CD14-positive monocyte (primary cell): ENCODE results near the gene CAND1. TPM values are rescaled to one million over a fixed set of nuclear protein-coding genes. Genes with fewer than 3 reads are reported as not detected.

ENCODE experiments used
- DNase-seq, 3 donors: peaks; one replicate each; pipeline ENCODE4 v3.0.0-alpha.2; 2011 to 2022
- H2AFZ ChIP-seq: 2 replicates; pipeline ENCODE4 v1.6.0; 2012; ENCODE audit warnings: mild to moderate bottlenecking, low read depth, low read length, inconsistent platforms; ENCODE audit not compliant: insufficient read depth, poor library complexity, severe bottlenecking
- H3K27ac ChIP-seq, 2 donors: 1 replicate in 1 of 2; 2 replicates in 1 of 2; pipeline ENCODE4 v1.5.1; 2012 to 2013; ENCODE audit warnings: low read length in 2 of 2, control low read depth in 1 of 2, inconsistent platforms in 1 of 2, low read depth in 1 of 2, mild to moderate bottlenecking in 1 of 2
- H3K27me3 ChIP-seq, 2 donors: one replicate each; pipeline versions ENCODE4 v1.6.0 to v1.6.1; 2011 to 2013; ENCODE audit warnings: low read length in 2 of 2; ENCODE audit not compliant: control insufficient read depth in 2 of 2, insufficient read depth in 2 of 2
- H3K36me3 ChIP-seq, 2 donors: replicated peaks in 1 of 2; 1 replicate in 1 of 2; 2 replicates in 1 of 2; pipeline versions ENCODE4 v1.5.1 to v1.6.1; 2012 to 2013; ENCODE audit warnings: low read length in 2 of 2, control low read depth in 1 of 2, inconsistent platforms in 1 of 2, mild to moderate bottlenecking in 1 of 2; ENCODE audit not compliant: insufficient read depth in 2 of 2, control insufficient read depth in 1 of 2
- H3K4me1 ChIP-seq, 2 donors: 1 replicate in 1 of 2; 2 replicates in 1 of 2; pipeline versions ENCODE4 v1.5.1 to v1.6.1; 2012 to 2013; ENCODE audit warnings: low read length in 2 of 2, control low read depth in 1 of 2, inconsistent platforms in 1 of 2, mild to moderate bottlenecking in 1 of 2, moderate library complexity in 1 of 2; ENCODE audit not compliant: insufficient read depth in 2 of 2, control insufficient read depth in 1 of 2
- H3K4me2 ChIP-seq: replicated peaks from 2 replicates; pipeline ENCODE3; 2012; ENCODE audit warnings: low read length, moderate library complexity, mild to moderate bottlenecking; ENCODE audit not compliant: poor library complexity, severe bottlenecking; ENCODE audit errors: extremely low read depth
- H3K4me3 ChIP-seq, 3 experiments: fragments of 200-600 bp in 1 of 3; sonication (generic) in 1 of 3; replicated peaks in 1 of 3; 1 replicate in 2 of 3; 2 replicates in 1 of 3; pipeline ENCODE4 v1.5.1; 2011 to 2013; ENCODE audit warnings: low read length in 3 of 3, mild to moderate bottlenecking in 3 of 3, control low read depth in 2 of 3, low read depth in 2 of 3, inconsistent platforms in 1 of 3, moderate library complexity in 1 of 3
- H3K79me2 ChIP-seq: 2 replicates; pipeline ENCODE4 v1.6.0; 2012; ENCODE audit warnings: mild to moderate bottlenecking, control low read depth, inconsistent platforms, low read length, moderate library complexity; ENCODE audit not compliant: insufficient read depth
- H3K9ac ChIP-seq: 2 replicates; pipeline ENCODE4 v1.6.0; 2017; ENCODE audit warnings: low read length, mild to moderate bottlenecking; ENCODE audit not compliant: insufficient read depth, poor library complexity, severe bottlenecking
- H3K9me3 ChIP-seq, 2 donors: replicated peaks in 1 of 2; 1 replicate in 1 of 2; 2 replicates in 1 of 2; pipeline versions ENCODE4 v1.5.1 to v1.6.1; 2012 to 2013; ENCODE audit warnings: low read length in 2 of 2, control low read depth in 1 of 2; ENCODE audit not compliant: control insufficient read depth in 1 of 2, insufficient read depth in 1 of 2
- H4K20me1 ChIP-seq: 2 replicates; pipeline ENCODE4 v1.6.0; 2012; ENCODE audit warnings: mild to moderate bottlenecking, low read length, control low read depth, moderate library complexity; ENCODE audit not compliant: insufficient read depth
- H3K27ac Mint-ChIP-seq, 7 donors: one replicate each; pipeline ENCODE4 v1.8.0; 2020; ENCODE audit warnings: mild to moderate bottlenecking in 7 of 7, mixed read lengths in 7 of 7, moderate library complexity in 6 of 7, inconsistent platforms in 2 of 7
- H3K27me3 Mint-ChIP-seq, 3 donors: one replicate each; pipeline ENCODE4 v1.8.0; 2021 to 2022; ENCODE audit warnings: low read depth in 3 of 3, mild to moderate bottlenecking in 3 of 3, mixed read lengths in 3 of 3, moderate library complexity in 3 of 3, inconsistent platforms in 1 of 3
- H3K36me3 Mint-ChIP-seq, 2 donors: one replicate each; pipeline ENCODE4 v1.8.0; 2020; ENCODE audit warnings: mixed read lengths in 2 of 2, inconsistent platforms in 1 of 2, mild to moderate bottlenecking in 1 of 2
- H3K4me1 Mint-ChIP-seq: one replicate; pipeline ENCODE4 v1.8.0; 2020; ENCODE audit warnings: mild to moderate bottlenecking, mixed read lengths
- H3K4me3 Mint-ChIP-seq, 2 donors: one replicate each; pipeline ENCODE4 v1.8.0; 2020; ENCODE audit warnings: mild to moderate bottlenecking in 2 of 2, mixed read lengths in 2 of 2, moderate library complexity in 1 of 2
- H3K9me3 Mint-ChIP-seq, 7 donors: one replicate each; pipeline ENCODE4 v1.8.0; 2020 to 2022; ENCODE audit warnings: mixed read lengths in 7 of 7, mild to moderate bottlenecking in 6 of 7, moderate library complexity in 6 of 7, inconsistent platforms in 2 of 7
- CTCF ChIP-seq: fragments of 200-600 bp; IDR thresholded peaks from one replicate; pipeline ENCODE4 v1.8.0; 2022; ENCODE audit warnings: antibody characterized with exemption, mild to moderate bottlenecking
- WGBS: methylation state at CpG from one replicate; pipeline ENCODE4 v1.1.5; 2013; ENCODE audit warnings: missing lambda C conversion rate; ENCODE audit not compliant: insufficient coverage; 5-methylcytosine and 5-hydroxymethylcytosine counted together
- intact Hi-C, 2 donors: fragments of 100-400 bp; cut with micrococcal nuclease; formaldehyde crosslinking; loops; one replicate each; pipeline versions ENCODE4 v1.15.0 to v1.15.1; 2023
- polyA plus RNA-seq, 3 donors: library from polyadenylated mRNA; depleted of rRNA in 1 of 3; unstranded in 2 of 3; stranded (reverse) in 1 of 3; fragments of 300-500 nt in 2 of 3; fragments of >200 nt in 1 of 3; fragmentation: Illumina TruSeq in 2 of 3; gene quantifications; 1 replicate in 2 of 3; 2 replicates in 1 of 3; pipeline ENCODE4 v1.2.3, GENCODE V29; 2012 to 2021

The CAND1 gene
- polyA plus RNA-seq, 3 donors, result 12.3 to 29.4 (median 20.9) TPM

GRCh38 chr12:67237231-67237630 lies 31.9 kb upstream of the CAND1 start:
- H2AFZ ChIP-seq, result no peak overlapping the region
- no peaks in the 10 kb centered on the region for H3K36me3 ChIP-seq
- intact Hi-C loops, result no loop called here
- WGBS, result 80% methylated on average over 1 of the region's 4 CpGs
- Mint-ChIP-seq H3K4me1 (no peaks in the 10 kb centered on the region), H3K27ac (no peak overlapping the region), H3K9me3 (peaks cover 0 to 13% (median 5%) of the 10 kb centered on the region in 7 donors), H3K36me3 (no peaks in the 10 kb centered on the region), H3K4me3 (no peak overlapping the region), H3K27me3 (peaks cover 0 to 1% (median 0%) of the 10 kb centered on the region in 3 donors)
- H3K27ac ChIP-seq, result no peak overlapping the region
- TF ChIP-seq CTCF, result no peak
- H3K27me3 ChIP-seq, result no peaks in the 10 kb centered on the region
- no peaks in the 10 kb centered on the region for H4K20me1 ChIP-seq
- H3K9ac ChIP-seq, result no peak overlapping the region
- H3K9me3 ChIP-seq, result no peaks in the 10 kb centered on the region
- no peaks in the 10 kb centered on the region for H3K4me1 ChIP-seq
- H3K79me2 ChIP-seq, result no peaks in the 10 kb centered on the region
- no peak overlapping the region for H3K4me3 ChIP-seq
- DNase-seq, result no peak
- H3K4me2 ChIP-seq, result no peak overlapping the region

DNA sequence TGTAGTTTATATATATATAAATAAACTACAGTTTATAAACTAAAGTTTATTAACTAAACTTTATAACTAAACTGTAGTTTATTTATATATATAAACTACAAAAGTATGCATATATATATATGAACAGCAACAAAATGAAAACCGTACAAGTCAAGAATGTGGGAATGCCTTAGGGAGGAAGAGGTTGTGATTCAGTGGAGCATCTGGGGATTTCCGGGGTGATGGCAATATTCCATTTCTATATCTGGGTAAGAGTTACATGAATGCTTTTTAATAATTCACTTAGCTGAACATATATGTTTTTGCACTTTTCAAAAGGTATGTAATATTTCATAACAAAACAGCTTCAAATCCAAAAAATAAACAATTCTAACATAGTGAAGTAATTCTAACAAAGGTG lies 30.1 kb upstream of the CAND1 start:
- no peaks in the 10 kb centered on the region for H3K79me2 ChIP-seq
- H2AFZ ChIP-seq, result no peak overlapping the region
- DNase-seq, result no peak
- H3K36me3 ChIP-seq, result no peaks in the 10 kb centered on the region
- Mint-ChIP-seq H3K36me3 (no peaks in the 10 kb centered on the region), H3K9me3 (peaks cover 0 to 13% (median 5%) of the 10 kb centered on the region in 7 donors), H3K27me3 (no peaks in the 10 kb centered on the region), H3K27ac (no peak overlapping the region), H3K4me1 (no peaks in the 10 kb centered on the region), H3K4me3 (no peak overlapping the region)
- H4K20me1 ChIP-seq, result no peaks in the 10 kb centered on the region
- no peak overlapping the region for H3K9ac ChIP-seq
- no peaks in the 10 kb centered on the region for H3K4me1 ChIP-seq
- TF ChIP-seq CTCF, result no peak
- H3K9me3 ChIP-seq, result no peaks in the 10 kb centered on the region
- intact Hi-C loops, result no loop called here
- H3K27ac ChIP-seq, result no peak overlapping the region
- no peak overlapping the region for H3K4me3 ChIP-seq
- no peak overlapping the region for H3K4me2 ChIP-seq
- no peaks in the 10 kb centered on the region for H3K27me3 ChIP-seq
- WGBS, result no CpG with 5 or more reads among the region's 2 CpGs
